Astrocyte (in vitro differentiated cells and primary cell): Measurements from ENCODE around the gene CCDC28B.

Source experiments
- CTCF ChIP-seq: IDR thresholded peaks from 2 replicates; pipeline ENCODE4 v1.5.1; 2011; ENCODE audit warnings: low read depth, mild to moderate bottlenecking, inconsistent platforms, low read length, moderate library complexity; ENCODE audit not compliant: insufficient read depth
- EZH2 ChIP-seq: IDR thresholded peaks from 2 replicates; pipeline ENCODE4 v1.6.1; 2012; ENCODE audit warnings: mild to moderate bottlenecking, low read length, inconsistent platforms; ENCODE audit not compliant: insufficient read depth

- TF ChIP-seq EZH2 (no peak), CTCF (no peak)
These were observed 21.3 kb upstream of the CCDC28B start for GRCh38 chr1:32179193-32179442.
